SK-N-SH (cell line): ENCODE data around the gene CD40LG. TPM values are rescaled to one million over a fixed set of nuclear protein-coding genes. Genes with fewer than 3 reads are reported as not detected.

Experiments used
- CTCF ChIA-PET: fragments of 300-600, 350-600 bp; formaldehyde crosslinking; extraction: SDS; loops from one replicate; lab custom pipeline; 2021; lab: Yijun Ruan, JAX
- POLR2A ChIA-PET: fragments of 350-600 bp; sonication (Branson Sonifier 250); formaldehyde crosslinking; extraction: SDS; loops from one replicate; lab custom pipeline; 2020; ENCODE audit warnings: antibody characterized with exemption, inconsistent platforms; lab: Yijun Ruan, JAX
- DNase-seq: peaks from one replicate; pipeline ENCODE4 v3.0.0; 2012
- H2AFZ ChIP-seq: fragments of 200-600 bp; sonication (generic); 2 replicates; pipeline ENCODE4 v1.8.1; 2016; ENCODE audit warnings: antibody characterized with exemption, mild to moderate bottlenecking, low read depth
- H3F3A ChIP-seq: fragments of 200-600 bp; sonication (generic); replicated peaks from 2 replicates; pipeline ENCODE3; 2016; ENCODE audit warnings: antibody characterized with exemption, mild to moderate bottlenecking; ENCODE audit not compliant: insufficient read depth
- H3K27ac ChIP-seq, 2 experiments: fragments of 200-500 bp in 1 of 2; fragments of 200-600 bp in 1 of 2; sonication (Bioruptor generic) in 1 of 2; sonication (generic), shearing (Covaris generic) in 1 of 2; 2 replicates each; pipeline versions ENCODE4 v1.5.1 to v1.6.1; 2014 to 2016; ENCODE audit warnings: low read depth in 2 of 2, inconsistent platforms in 1 of 2, low read length in 1 of 2, mild to moderate bottlenecking in 1 of 2, mixed read lengths in 1 of 2
- H3K27me3 ChIP-seq: fragments of 200-600 bp; sonication (generic), shearing (Covaris generic); 2 replicates; pipeline ENCODE4 v1.6.1; 2016; ENCODE audit warnings: mixed run types; ENCODE audit not compliant: insufficient read depth
- H3K36me3 ChIP-seq, 2 experiments: fragments of 200-500 bp in 1 of 2; fragments of 200-600 bp in 1 of 2; sonication (Bioruptor generic) in 1 of 2; sonication (generic) in 1 of 2; replicated peaks in 1 of 2; 2 replicates each; pipeline versions ENCODE3 to v1.5.1; 2014 to 2016; ENCODE audit warnings: low read length in 1 of 2, mild to moderate bottlenecking in 1 of 2; ENCODE audit not compliant: insufficient read depth in 2 of 2, control insufficient read depth in 1 of 2
- H3K4me1 ChIP-seq, 2 experiments: fragments of 200-500 bp in 1 of 2; fragments of 200-600 bp in 1 of 2; sonication (Bioruptor generic) in 1 of 2; sonication (generic), shearing (Covaris generic) in 1 of 2; 2 replicates each; pipeline versions ENCODE4 v1.5.1 to v1.6.1; 2014 to 2016; ENCODE audit warnings: low read depth in 1 of 2, low read length in 1 of 2, mixed run types in 1 of 2; ENCODE audit not compliant: insufficient read depth in 2 of 2, control insufficient read depth in 1 of 2
- H3K4me2 ChIP-seq: fragments of 200-600 bp; sonication (generic), shearing (Covaris generic); 2 replicates; pipeline ENCODE4 v1.6.1; 2017; ENCODE audit warnings: mixed run types
- H3K4me3 ChIP-seq, 2 experiments: fragments of 200-500 bp in 1 of 2; fragments of 200-600 bp in 1 of 2; sonication (Bioruptor generic) in 1 of 2; sonication (generic), shearing (Covaris generic) in 1 of 2; 2 replicates each; pipeline versions ENCODE4 v1.5.1 to v1.8.1; 2014 to 2016; ENCODE audit warnings: low read depth in 2 of 2, inconsistent platforms in 1 of 2, low read length in 1 of 2, mild to moderate bottlenecking in 1 of 2, mixed read lengths in 1 of 2, moderate library complexity in 1 of 2
- H3K79me2 ChIP-seq: fragments of 200-600 bp; sonication (generic); 2 replicates; pipeline ENCODE4 v1.8.1; 2017; ENCODE audit warnings: mild to moderate bottlenecking; ENCODE audit not compliant: insufficient read depth
- H3K9ac ChIP-seq: fragments of 200-600 bp; sonication (generic); 2 replicates; pipeline ENCODE4 v1.6.1; 2017; ENCODE audit warnings: mixed run types
- H3K9me2 ChIP-seq: fragments of 200-600 bp; sonication (generic); 2 replicates; pipeline ENCODE4 v1.6.1; 2017; ENCODE audit warnings: mixed run types
- H3K9me3 ChIP-seq: fragments of 200-600 bp; sonication (generic); 2 replicates; pipeline ENCODE4 v1.6.1; 2017; ENCODE audit warnings: mixed run types, mild to moderate bottlenecking, moderate library complexity
- H4K20me1 ChIP-seq: fragments of 200-600 bp; sonication (generic); 2 replicates; pipeline ENCODE4 v1.6.1; 2017; ENCODE audit warnings: mild to moderate bottlenecking, mixed run types; ENCODE audit not compliant: insufficient read depth
- CHD2 ChIP-seq: fragments of 150-350 bp; IDR thresholded peaks from 2 replicates; pipeline ENCODE4 v1.6.1; 2018; ENCODE audit warnings: low read length; ENCODE audit not compliant: partially characterized antibody
- EZH2phosphoT487 ChIP-seq: fragments of 200-600 bp; sonication (generic); IDR thresholded peaks from 2 replicates; pipeline ENCODE4 v1.6.1; 2017; ENCODE audit warnings: low read depth, mixed run types, mild to moderate bottlenecking, antibody characterized with exemption, moderate library complexity, borderline replicate concordance
- FOXJ3 ChIP-seq: sonication (generic); formaldehyde crosslinking; IDR thresholded peaks from 2 replicates; pipeline ENCODE4 v1.5.1; 2020; ENCODE audit warnings: mild to moderate bottlenecking, missing genetic modification reagents
- FOXM1 ChIP-seq: IDR thresholded peaks from 2 replicates; pipeline ENCODE4 v1.4.0; 2012; ENCODE audit warnings: low read depth, mild to moderate bottlenecking
- GATA2 ChIP-seq: sonication (generic); formaldehyde crosslinking; IDR thresholded peaks from 2 replicates; pipeline ENCODE4 v1.5.0; 2020; ENCODE audit warnings: mild to moderate bottlenecking, missing genetic modification reagents
- JUND ChIP-seq: IDR thresholded peaks from 2 replicates; pipeline ENCODE4 v1.4.0; 2012
- MAX ChIP-seq: IDR thresholded peaks from 2 replicates; pipeline ENCODE4 v1.4.0; 2012; ENCODE audit warnings: low read depth
- MXI1 ChIP-seq: IDR thresholded peaks from 2 replicates; pipeline ENCODE4 v1.6.1; 2012; ENCODE audit warnings: mild to moderate bottlenecking, low read depth, low read length, improper control_type of control experiment
- NFIC ChIP-seq: IDR thresholded peaks from 2 replicates; pipeline ENCODE4 v1.4.0; 2012; ENCODE audit warnings: borderline replicate concordance
- RXRA ChIP-seq: IDR thresholded peaks from 2 replicates; pipeline ENCODE4 v1.4.0; 2012; ENCODE audit warnings: low read depth, mild to moderate bottlenecking, borderline replicate concordance
- TCF12 ChIP-seq: IDR thresholded peaks from 2 replicates; pipeline ENCODE4 v1.4.0; 2012
- TEAD4 ChIP-seq: IDR thresholded peaks from 2 replicates; pipeline ENCODE4 v1.4.0; 2012; ENCODE audit warnings: mild to moderate bottlenecking, borderline replicate concordance; ENCODE audit not compliant: insufficient read depth
- WGBS: methylation state at CpG from one replicate; pipeline ENCODE4 v1.1.6; 2017; ENCODE audit warnings: low lambda C conversion rate; 5-methylcytosine and 5-hydroxymethylcytosine counted together
- polyA plus RNA-seq, 3 experiments: library from polyadenylated mRNA; depleted of rRNA; stranded (reverse); fragments of >200 nt; gene quantifications; 2 replicates each; pipeline ENCODE4 v1.2.3, GENCODE V29; 2012
- TF ChIP-seq, protein P1 (sequence below): fragments of 200-600 bp; sonication (generic); IDR thresholded peaks from 2 replicates; pipeline ENCODE4 v1.6.1; 2017; ENCODE audit warnings: antibody characterized with exemption, mild to moderate bottlenecking, moderate library complexity
- TF ChIP-seq, protein P2 (sequence below): IDR thresholded peaks from 2 replicates; pipeline ENCODE4; 2012

The CD40LG gene
- polyA plus RNA-seq, 1 of the 3 experiments (the other 2 are of a cell fraction) = not detected

DNA sequence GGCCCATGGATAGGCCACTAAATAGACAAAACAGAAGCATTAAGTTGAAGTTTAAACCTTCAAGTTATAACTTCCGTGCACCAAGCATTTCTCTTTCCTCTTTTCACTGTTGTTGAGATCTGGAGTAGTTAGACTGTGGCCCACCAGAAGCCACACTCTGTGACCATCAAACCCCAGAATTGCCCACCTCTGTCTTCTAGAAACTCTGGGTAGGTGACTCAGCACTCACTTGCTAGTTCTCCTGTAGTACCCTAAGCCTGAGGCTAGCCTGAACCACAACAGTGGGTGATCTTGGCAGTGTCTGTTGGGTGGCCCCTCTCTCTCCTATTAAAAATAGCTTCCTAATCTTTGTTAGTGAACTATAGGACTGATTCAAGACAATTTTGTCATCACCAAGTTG, 24.6 kb upstream of the CD40LG start (continued):
- TF ChIP-seq, protein P1, sequence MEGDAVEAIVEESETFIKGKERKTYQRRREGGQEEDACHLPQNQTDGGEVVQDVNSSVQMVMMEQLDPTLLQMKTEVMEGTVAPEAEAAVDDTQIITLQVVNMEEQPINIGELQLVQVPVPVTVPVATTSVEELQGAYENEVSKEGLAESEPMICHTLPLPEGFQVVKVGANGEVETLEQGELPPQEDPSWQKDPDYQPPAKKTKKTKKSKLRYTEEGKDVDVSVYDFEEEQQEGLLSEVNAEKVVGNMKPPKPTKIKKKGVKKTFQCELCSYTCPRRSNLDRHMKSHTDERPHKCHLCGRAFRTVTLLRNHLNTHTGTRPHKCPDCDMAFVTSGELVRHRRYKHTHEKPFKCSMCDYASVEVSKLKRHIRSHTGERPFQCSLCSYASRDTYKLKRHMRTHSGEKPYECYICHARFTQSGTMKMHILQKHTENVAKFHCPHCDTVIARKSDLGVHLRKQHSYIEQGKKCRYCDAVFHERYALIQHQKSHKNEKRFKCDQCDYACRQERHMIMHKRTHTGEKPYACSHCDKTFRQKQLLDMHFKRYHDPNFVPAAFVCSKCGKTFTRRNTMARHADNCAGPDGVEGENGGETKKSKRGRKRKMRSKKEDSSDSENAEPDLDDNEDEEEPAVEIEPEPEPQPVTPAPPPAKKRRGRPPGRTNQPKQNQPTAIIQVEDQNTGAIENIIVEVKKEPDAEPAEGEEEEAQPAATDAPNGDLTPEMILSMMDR = no peak
- TF ChIP-seq FOXM1 = no peak
- TF ChIP-seq MXI1 = no peak

- Histone ChIP-seq H3K9me2 (no peaks in the 10 kb centered on the region), H4K20me1 (no peaks in the 10 kb centered on the region), H3K79me2 (no peaks in the 10 kb centered on the region), H3K27ac (no peak overlapping the region), H3F3A (no peaks in the 10 kb centered on the region), H3K4me1 (no peaks in the 10 kb centered on the region), H3K9me3 (no peaks in the 10 kb centered on the region), H3K27me3 (no peaks in the 10 kb centered on the region), H3K9ac (no peak overlapping the region), H2AFZ (no peak overlapping the region), H3K4me2 (no peak overlapping the region), H3K4me3 (no peak overlapping the region), H3K36me3 (no peaks in the 10 kb centered on the region)
- 21% methylated on average over 2 of the region's 2 CpGs for WGBS
- CTCF ChIA-PET = no interaction called here
- TF ChIP-seq NFIC = no peak
- TF ChIP-seq, protein P2, sequence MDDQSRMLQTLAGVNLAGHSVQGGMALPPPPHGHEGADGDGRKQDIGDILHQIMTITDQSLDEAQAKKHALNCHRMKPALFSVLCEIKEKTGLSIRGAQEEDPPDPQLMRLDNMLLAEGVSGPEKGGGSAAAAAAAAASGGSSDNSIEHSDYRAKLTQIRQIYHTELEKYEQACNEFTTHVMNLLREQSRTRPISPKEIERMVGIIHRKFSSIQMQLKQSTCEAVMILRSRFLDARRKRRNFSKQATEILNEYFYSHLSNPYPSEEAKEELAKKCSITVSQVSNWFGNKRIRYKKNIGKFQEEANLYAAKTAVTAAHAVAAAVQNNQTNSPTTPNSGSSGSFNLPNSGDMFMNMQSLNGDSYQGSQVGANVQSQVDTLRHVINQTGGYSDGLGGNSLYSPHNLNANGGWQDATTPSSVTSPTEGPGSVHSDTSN = no peak
- no peak for TF ChIP-seq TCF12
- no peak for TF ChIP-seq TEAD4
- TF ChIP-seq EZH2phosphoT487 = no peak
- TF ChIP-seq FOXJ3 (CRISPR knock-in tag) = no peak
- no peak for TF ChIP-seq MAX
- TF ChIP-seq RXRA = no peak
- TF ChIP-seq GATA2 (CRISPR knock-in tag) = no peak
- no peak for TF ChIP-seq JUND
- no peak for DNase-seq
- POLR2A ChIA-PET = no interaction called here
These were observed 22.7 kb upstream of the CD40LG start for GRCh38 chrX:136625246-136625645.

DNA sequence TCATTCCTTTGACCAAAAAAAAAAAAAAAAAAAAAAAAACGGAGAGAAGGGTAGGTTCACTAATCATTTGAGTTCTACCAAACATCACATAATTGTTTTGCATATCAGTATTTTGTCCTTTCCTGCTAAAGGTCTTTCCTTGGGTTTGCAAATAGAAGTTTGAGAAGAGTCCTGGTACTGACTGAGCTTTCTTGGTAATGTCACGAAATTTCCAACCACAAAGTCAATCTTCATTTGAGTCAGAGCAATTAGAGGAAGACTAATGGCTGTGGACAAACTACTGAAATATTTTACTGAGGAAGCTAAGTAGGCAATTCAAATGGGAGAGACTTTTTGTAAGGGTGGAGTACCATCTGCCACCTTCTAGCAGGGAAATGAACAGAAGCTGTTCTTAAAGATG, 21.7 kb upstream of the CD40LG start:
- H3K9me2 ChIP-seq = no peaks in the 10 kb centered on the region
- no peak overlapping the region for H3K4me2 ChIP-seq
- H3K4me3 ChIP-seq = no peak overlapping the region
- H4K20me1 ChIP-seq = no peaks in the 10 kb centered on the region
- no peaks in the 10 kb centered on the region for H3K9me3 ChIP-seq
- 8% methylated on average over 2 of the region's 2 CpGs for WGBS
- H2AFZ ChIP-seq = no peak overlapping the region
- no peaks in the 10 kb centered on the region for H3K79me2 ChIP-seq
- no peak for DNase-seq
- no peak overlapping the region for H3K27ac ChIP-seq
- H3K4me1 ChIP-seq = no peaks in the 10 kb centered on the region
- TF ChIP-seq CHD2 = no peak
- no peak for TF ChIP-seq JUND
- TF ChIP-seq, all 33 proteins: peak for 0
- Histone ChIP-seq H3K27me3 (no peaks in the 10 kb centered on the region), H3K36me3 (no peaks in the 10 kb centered on the region), H3K9ac (no peak overlapping the region), H3F3A (no peaks in the 10 kb centered on the region)
- CTCF ChIA-PET = interaction anchor here (0.7 kb wide), 1 partner anchor 343 kb away, joined by 3 read pairs; no protein-coding TSS in a partner anchor
- POLR2A ChIA-PET = no interaction called here
